Uterus (tissue), 2 donors: Measurements from ENCODE around the gene MOB4.

Experiments used
- POLR2A ChIP-seq, 2 donors: fragments of 450-650 bp; IDR thresholded peaks; one replicate each; pipeline ENCODE4 v1.6.1; 2016; ENCODE audit warnings: antibody characterized with exemption in 2 of 2, mild to moderate bottlenecking in 1 of 2, moderate library complexity in 1 of 2
- TF ChIP-seq, protein P1 (sequence below), 4 experiments: fragments of 200-600 bp in 2 of 4; fragments of 450-650 bp in 2 of 4; sonication (generic) in 2 of 4; IDR thresholded peaks; one replicate each; pipeline ENCODE4 v1.5.1; 2016 to 2019; ENCODE audit warnings: antibody characterized with exemption in 4 of 4, mild to moderate bottlenecking in 2 of 4, moderate library complexity in 1 of 4

DNA sequence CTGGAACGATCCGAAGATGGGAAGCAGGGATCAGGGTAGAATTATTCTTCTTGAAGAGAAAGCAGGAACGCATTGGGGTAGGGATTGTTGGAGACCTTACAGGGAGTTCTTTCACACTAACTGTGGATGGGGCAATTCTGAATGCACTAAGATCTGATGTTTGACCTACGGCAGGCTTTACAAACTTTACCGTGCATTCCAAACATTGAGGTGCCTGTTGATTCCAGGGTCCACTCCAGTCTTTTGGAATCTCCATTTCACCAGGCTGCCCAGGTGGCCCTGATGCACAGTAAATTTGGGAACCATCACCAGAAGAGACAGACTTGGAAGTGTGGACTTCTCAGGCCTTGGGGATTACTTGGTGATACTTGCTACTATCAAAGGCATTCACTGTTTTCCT lies 82.6 kb downstream of the MOB4 start:
- no peak for TF ChIP-seq POLR2A (IDR thresholded peaks at IDR 0.05)
- TF ChIP-seq, protein P1, sequence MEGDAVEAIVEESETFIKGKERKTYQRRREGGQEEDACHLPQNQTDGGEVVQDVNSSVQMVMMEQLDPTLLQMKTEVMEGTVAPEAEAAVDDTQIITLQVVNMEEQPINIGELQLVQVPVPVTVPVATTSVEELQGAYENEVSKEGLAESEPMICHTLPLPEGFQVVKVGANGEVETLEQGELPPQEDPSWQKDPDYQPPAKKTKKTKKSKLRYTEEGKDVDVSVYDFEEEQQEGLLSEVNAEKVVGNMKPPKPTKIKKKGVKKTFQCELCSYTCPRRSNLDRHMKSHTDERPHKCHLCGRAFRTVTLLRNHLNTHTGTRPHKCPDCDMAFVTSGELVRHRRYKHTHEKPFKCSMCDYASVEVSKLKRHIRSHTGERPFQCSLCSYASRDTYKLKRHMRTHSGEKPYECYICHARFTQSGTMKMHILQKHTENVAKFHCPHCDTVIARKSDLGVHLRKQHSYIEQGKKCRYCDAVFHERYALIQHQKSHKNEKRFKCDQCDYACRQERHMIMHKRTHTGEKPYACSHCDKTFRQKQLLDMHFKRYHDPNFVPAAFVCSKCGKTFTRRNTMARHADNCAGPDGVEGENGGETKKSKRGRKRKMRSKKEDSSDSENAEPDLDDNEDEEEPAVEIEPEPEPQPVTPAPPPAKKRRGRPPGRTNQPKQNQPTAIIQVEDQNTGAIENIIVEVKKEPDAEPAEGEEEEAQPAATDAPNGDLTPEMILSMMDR (IDR thresholded peaks at IDR 0.05) = no peak
